ENCODE data around the gene PRICKLE2.

- TF ChIP-seq CTCF (IDR thresholded peaks at IDR 0.05; ENCODE audit: insufficient read depth, low read depth, low read length) (no peak), EZH2 (IDR thresholded peaks at IDR 0.05; ENCODE audit: insufficient read depth, low read length) (no peak)
Measured at GRCh38 chr3:64059484-64060175, 165.6 kb downstream of the PRICKLE2 start.
